Hepatic stellate cell (primary cell): ENCODE data around the gene OR2K2.
A peak's percentile ranks its signal among the peaks of the same experiment; 100 is the strongest.
"Not testable (repeated sequence)": the region's sequence is repeated elsewhere in the genome, so short reads cannot be mapped to it uniquely, and the experiment has no call there.

Experiments
- DNase-seq: peaks from one replicate; pipeline ENCODE4 v3.0.0; 2011; ENCODE audit warnings: low spot score

Gene OR2K2

DNA sequence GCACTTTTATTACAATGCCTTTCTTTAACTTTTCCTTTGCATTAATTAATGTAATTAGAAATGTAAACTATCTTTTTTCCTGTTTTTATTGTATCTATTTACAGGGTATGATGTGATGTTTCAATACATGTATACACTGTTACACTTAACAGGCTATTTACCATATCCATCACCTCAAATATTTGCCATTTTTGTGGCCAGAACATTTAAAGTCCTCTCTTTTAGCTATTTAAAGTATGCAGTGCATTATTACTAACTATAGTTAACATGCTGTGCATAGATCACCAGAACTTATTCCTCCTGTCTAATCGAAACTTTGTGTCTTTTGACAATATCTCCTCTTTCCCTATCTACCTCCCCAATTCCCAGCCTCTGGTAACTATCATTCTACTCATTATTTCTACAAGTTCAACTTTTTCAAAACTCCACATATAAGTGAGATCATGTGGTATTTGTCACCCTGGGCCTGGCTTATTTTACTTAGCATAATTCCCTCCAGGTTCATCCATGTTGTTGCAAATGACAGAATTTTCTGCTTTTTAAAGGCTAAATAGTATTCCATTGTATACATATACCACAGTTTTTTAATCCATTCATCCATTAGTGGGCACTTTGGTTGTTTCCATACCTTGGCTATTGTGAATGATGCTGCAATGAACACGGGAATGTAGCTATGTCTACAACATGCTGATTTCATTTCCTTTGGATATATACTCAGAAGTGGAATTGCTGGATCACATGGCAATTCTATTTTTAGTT lies 32.8 kb downstream of the OR2K2 start:
- DNase-seq: no peak

GRCh38 chr9:111294691-111295451 lies 35.2 kb downstream of the OR2K2 start:
- DNase-seq: no peak

DNA sequence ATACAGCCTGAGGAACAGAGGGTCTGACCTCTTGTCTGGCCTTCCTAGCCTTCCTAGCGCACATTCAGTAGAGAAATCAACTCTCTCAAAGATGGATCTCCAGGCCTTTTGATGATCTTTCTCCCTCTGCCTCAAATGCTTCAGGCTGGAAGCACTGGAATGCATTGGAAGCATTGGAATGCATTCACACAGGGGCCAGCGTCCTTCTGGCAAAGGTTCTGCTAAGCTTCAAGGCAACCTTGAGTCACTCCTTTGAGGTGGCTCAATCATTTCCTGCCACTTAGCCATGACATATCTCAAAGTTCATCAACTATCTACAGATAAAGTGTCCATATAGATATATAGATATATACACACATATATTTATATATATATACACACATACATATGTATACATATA lies 42.9 kb downstream of the OR2K2 start:
- peak; percentile 67 for DNase-seq

DNA sequence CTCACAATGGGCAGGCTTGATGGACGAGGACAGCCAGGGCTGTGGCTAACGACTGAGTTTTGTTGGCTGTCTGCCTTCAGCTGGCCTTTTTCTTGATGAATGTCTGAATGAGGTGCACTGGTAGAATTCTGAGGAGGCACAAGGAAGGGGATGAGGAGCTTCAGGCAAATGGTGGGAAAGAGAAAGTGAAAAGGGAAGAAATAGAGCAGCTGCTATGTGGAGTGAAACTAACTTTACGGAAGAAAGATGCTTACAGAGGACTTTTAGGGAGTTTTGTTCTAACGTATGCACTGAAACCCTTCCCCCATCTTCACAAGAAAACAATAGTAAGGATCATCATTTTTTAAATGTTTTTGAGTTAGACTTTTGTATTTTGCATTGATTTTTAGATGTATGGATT lies 45.3 kb downstream of the OR2K2 start:
- DNase-seq: no peak

- DNase-seq: no peak
Observed at GRCh38 chr9:111282845-111283244, 47.2 kb downstream of the OR2K2 start.

DNA sequence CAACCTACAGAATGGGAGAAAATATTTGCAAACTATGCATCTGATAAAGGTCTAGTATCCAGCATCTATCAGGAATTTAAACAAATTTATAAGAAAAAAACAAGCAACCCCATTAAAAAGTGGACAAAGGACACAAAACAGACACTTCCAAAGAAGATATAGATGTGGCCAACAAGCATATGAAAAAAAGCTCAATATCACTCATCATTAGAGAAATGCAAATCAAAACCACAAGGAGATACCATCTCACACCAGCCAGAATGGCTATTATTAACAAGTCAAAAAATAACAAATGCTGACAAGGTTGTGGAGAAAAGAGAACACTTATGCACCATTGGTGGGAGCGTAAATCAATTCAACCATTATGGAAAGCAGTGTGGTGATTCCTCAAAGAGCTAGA lies 49.2 kb downstream of the OR2K2 start:
- DNase-seq: not testable (repeated sequence)
